DOHH2 (cell line): ENCODE measurements around the gene CDCP1.

Experiments used
- H3F3A ChIP-seq: fragments of 200-600 bp; sonication (generic), shearing (Covaris generic); 2 replicates; pipeline ENCODE4 v1.6.0; 2016; ENCODE audit warnings: antibody characterized with exemption, mild to moderate bottlenecking; ENCODE audit not compliant: control insufficient read depth, insufficient read depth
- H3K27ac ChIP-seq: fragments of 200-600 bp; sonication (generic); 2 replicates; pipeline ENCODE4 v1.5.1; 2014; ENCODE audit warnings: low read depth, mild to moderate bottlenecking, low read length, moderate library complexity
- H3K27me3 ChIP-seq: fragments of 200-600 bp; sonication (generic); 2 replicates; pipeline ENCODE4 v1.6.1; 2014; ENCODE audit warnings: mild to moderate bottlenecking, low read length, mixed read lengths; ENCODE audit not compliant: control insufficient read depth
- H3K36me3 ChIP-seq: fragments of 200-600 bp; sonication (generic); 2 replicates; pipeline ENCODE4 v1.6.1; 2014; ENCODE audit warnings: mild to moderate bottlenecking, low read length, moderate library complexity, mixed read lengths; ENCODE audit not compliant: control insufficient read depth
- H3K4me1 ChIP-seq: fragments of 200-600 bp; sonication (generic); 2 replicates; pipeline ENCODE4 v1.6.1; 2014; ENCODE audit warnings: mild to moderate bottlenecking, low read length, mixed read lengths; ENCODE audit not compliant: control insufficient read depth
- H3K4me2 ChIP-seq: fragments of 200-600 bp; sonication (generic); 2 replicates; pipeline ENCODE4 v1.6.0; 2014; ENCODE audit warnings: mild to moderate bottlenecking, low read length, moderate library complexity
- H3K4me3 ChIP-seq: fragments of 200-600 bp; sonication (generic); 2 replicates; pipeline ENCODE4 v1.5.1; 2014; ENCODE audit warnings: mild to moderate bottlenecking, low read length, mixed read lengths
- H3K79me2 ChIP-seq: fragments of 200-600 bp; sonication (generic); 2 replicates; pipeline ENCODE4 v1.6.1; 2014; ENCODE audit warnings: mild to moderate bottlenecking, low read length, mixed read lengths; ENCODE audit not compliant: control insufficient read depth
- H3K9me2 ChIP-seq: fragments of 200-600 bp; sonication (generic); replicated peaks from 2 replicates; pipeline ENCODE4 v1.6.1; 2014; ENCODE audit warnings: mild to moderate bottlenecking, low read length, mixed read lengths; ENCODE audit not compliant: control insufficient read depth
- H3K9me3 ChIP-seq: fragments of 200-600 bp; sonication (generic); 2 replicates; pipeline ENCODE4 v1.6.1; 2014; ENCODE audit warnings: antibody characterized with exemption, low read length, mixed read lengths; ENCODE audit not compliant: control insufficient read depth, insufficient read depth
- H4K20me1 ChIP-seq: fragments of 200-600 bp; sonication (generic); 2 replicates; pipeline ENCODE4 v1.6.0; 2014; ENCODE audit warnings: low read depth, mild to moderate bottlenecking, antibody characterized with exemption, low read length, moderate library complexity; ENCODE audit not compliant: control insufficient read depth, insufficient read depth
- EZH2phosphoT487 ChIP-seq: fragments of 200-600 bp; sonication (generic); IDR thresholded peaks from 2 replicates; pipeline ENCODE4 v1.6.1; 2017; ENCODE audit warnings: borderline replicate concordance, mild to moderate bottlenecking, antibody characterized with exemption, low read length, moderate library complexity, mixed read lengths
- TF ChIP-seq, protein P1 (sequence below): fragments of 200-600 bp; sonication (generic); IDR thresholded peaks from one replicate; pipeline ENCODE4 v1.5.1; 2014; ENCODE audit warnings: antibody characterized with exemption, mild to moderate bottlenecking, low read depth, low read length; ENCODE audit not compliant: poor library complexity, severe bottlenecking

CDCP1 gene

DNA sequence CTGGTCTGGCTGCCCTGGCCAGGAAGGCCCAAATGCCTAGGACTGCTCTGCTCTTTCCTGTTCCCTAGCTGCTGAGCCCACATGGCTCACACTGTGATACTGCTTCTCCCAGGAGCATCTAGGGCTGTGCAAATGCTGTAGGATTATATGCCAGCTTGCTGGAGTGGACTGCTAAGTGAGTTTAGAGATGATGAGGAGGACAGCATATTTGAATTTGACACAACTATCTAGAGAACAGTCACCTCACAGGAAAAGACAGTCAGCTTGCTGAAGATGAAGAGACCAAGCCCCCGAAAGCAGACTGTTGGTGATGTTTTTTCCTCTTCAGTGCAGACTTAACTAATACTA lies 80.8 kb downstream of the CDCP1 start:
- H3K4me1 ChIP-seq: no peaks in the 10 kb centered on the region
- no peaks in the 10 kb centered on the region for H3K36me3 ChIP-seq
- TF ChIP-seq EZH2phosphoT487: no peak
- TF ChIP-seq, protein P1, sequence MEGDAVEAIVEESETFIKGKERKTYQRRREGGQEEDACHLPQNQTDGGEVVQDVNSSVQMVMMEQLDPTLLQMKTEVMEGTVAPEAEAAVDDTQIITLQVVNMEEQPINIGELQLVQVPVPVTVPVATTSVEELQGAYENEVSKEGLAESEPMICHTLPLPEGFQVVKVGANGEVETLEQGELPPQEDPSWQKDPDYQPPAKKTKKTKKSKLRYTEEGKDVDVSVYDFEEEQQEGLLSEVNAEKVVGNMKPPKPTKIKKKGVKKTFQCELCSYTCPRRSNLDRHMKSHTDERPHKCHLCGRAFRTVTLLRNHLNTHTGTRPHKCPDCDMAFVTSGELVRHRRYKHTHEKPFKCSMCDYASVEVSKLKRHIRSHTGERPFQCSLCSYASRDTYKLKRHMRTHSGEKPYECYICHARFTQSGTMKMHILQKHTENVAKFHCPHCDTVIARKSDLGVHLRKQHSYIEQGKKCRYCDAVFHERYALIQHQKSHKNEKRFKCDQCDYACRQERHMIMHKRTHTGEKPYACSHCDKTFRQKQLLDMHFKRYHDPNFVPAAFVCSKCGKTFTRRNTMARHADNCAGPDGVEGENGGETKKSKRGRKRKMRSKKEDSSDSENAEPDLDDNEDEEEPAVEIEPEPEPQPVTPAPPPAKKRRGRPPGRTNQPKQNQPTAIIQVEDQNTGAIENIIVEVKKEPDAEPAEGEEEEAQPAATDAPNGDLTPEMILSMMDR: no peak
- H3K4me3 ChIP-seq: no peak overlapping the region
- no peaks in the 10 kb centered on the region for H3K9me2 ChIP-seq
- H4K20me1 ChIP-seq: no peaks in the 10 kb centered on the region
- H3K27ac ChIP-seq: no peak overlapping the region
- H3F3A ChIP-seq: no peaks in the 10 kb centered on the region
- no peaks in the 10 kb centered on the region for H3K9me3 ChIP-seq
- H3K4me2 ChIP-seq: no peak overlapping the region
- H3K27me3 ChIP-seq: peaks cover 5% of the 10 kb centered on the region; the same call in 1 of the 2 replicates
- no peaks in the 10 kb centered on the region for H3K79me2 ChIP-seq

- Histone ChIP-seq H3K79me2 (no peaks in the 10 kb centered on the region), H3K4me1 (no peaks in the 10 kb centered on the region), H3K9me2 (no peaks in the 10 kb centered on the region), H3K36me3 (no peaks in the 10 kb centered on the region), H3F3A (no peaks in the 10 kb centered on the region), H3K4me3 (no peak overlapping the region), H4K20me1 (no peaks in the 10 kb centered on the region), H3K9me3 (no peaks in the 10 kb centered on the region), H3K4me2 (no peak overlapping the region), H3K27ac (no peak overlapping the region), H3K27me3 (peaks cover 5% of the 10 kb centered on the region; the same call in 1 of the 2 replicates)
- TF ChIP-seq, protein P1: no peak
- TF ChIP-seq EZH2phosphoT487: no peak
Measured at GRCh38 chr3:45064512-45065372, 81.4 kb downstream of the CDCP1 start.

- Histone ChIP-seq H3F3A (no peaks in the 10 kb centered on the region), H3K27me3 (peaks cover 8% of the 10 kb centered on the region), H3K27ac (no peak overlapping the region), H3K79me2 (no peaks in the 10 kb centered on the region), H3K36me3 (no peaks in the 10 kb centered on the region), H3K9me2 (no peaks in the 10 kb centered on the region), H3K4me2 (no peak overlapping the region), H4K20me1 (no peaks in the 10 kb centered on the region), H3K4me3 (no peak overlapping the region), H3K9me3 (no peaks in the 10 kb centered on the region), H3K4me1 (no peaks in the 10 kb centered on the region)
- no peak for TF ChIP-seq EZH2phosphoT487
- TF ChIP-seq, protein P1: no peak
Measured at GRCh38 chr3:45062697-45063070, 83.5 kb downstream of the CDCP1 start.
